Liver (tissue), 9 donors: ENCODE results near the gene TIAM1. TPM values are rescaled to one million over a fixed set of nuclear protein-coding genes. Genes with fewer than 3 reads are reported as not detected.

Experiments used
- DNase-seq: peaks from one replicate; pipeline ENCODE4 v3.0.0-alpha.2; 2017; ENCODE audit warnings: low spot score
- H3K27ac ChIP-seq, 2 donors: one replicate each; pipeline ENCODE4 v1.7.0; 2013; ENCODE audit warnings: inconsistent platforms in 2 of 2, low read length in 2 of 2, control low read depth in 1 of 2, low read depth in 1 of 2, mild to moderate bottlenecking in 1 of 2
- H3K27me3 ChIP-seq, 4 donors: one replicate each; pipeline versions ENCODE4 v1.6.1 to v1.7.0; 2013; ENCODE audit warnings: low read length in 3 of 4, inconsistent platforms in 1 of 4, mild to moderate bottlenecking in 1 of 4, moderate library complexity in 1 of 4; ENCODE audit not compliant: control insufficient read depth in 4 of 4, insufficient read depth in 4 of 4
- H3K36me3 ChIP-seq, 4 donors: one replicate each; pipeline versions ENCODE4 v1.6.1 to v1.7.0; 2013; ENCODE audit warnings: low read length in 3 of 4, mild to moderate bottlenecking in 3 of 4, low read depth in 1 of 4, moderate library complexity in 1 of 4; ENCODE audit not compliant: control insufficient read depth in 4 of 4, insufficient read depth in 3 of 4
- H3K4me1 ChIP-seq, 4 donors: one replicate each; pipeline versions ENCODE4 v1.6.1 to v1.7.0; 2013; ENCODE audit warnings: low read length in 3 of 4, mild to moderate bottlenecking in 3 of 4, moderate library complexity in 1 of 4; ENCODE audit not compliant: control insufficient read depth in 4 of 4, insufficient read depth in 4 of 4
- H3K4me3 ChIP-seq, 3 donors: one replicate each; pipeline versions ENCODE4 v1.6.1 to v1.7.0; 2013; ENCODE audit warnings: low read length in 3 of 3, control low read depth in 1 of 3, low read depth in 1 of 3, mild to moderate bottlenecking in 1 of 3
- H3K9ac ChIP-seq, 2 donors: one replicate each; pipeline ENCODE4 v1.7.0; 2013; ENCODE audit warnings: low read length in 2 of 2, mild to moderate bottlenecking in 2 of 2, moderate library complexity in 2 of 2, control low read depth in 1 of 2, low read depth in 1 of 2
- H3K9me3 ChIP-seq, 4 donors: one replicate each; pipeline versions ENCODE4 v1.6.1 to v1.7.0; 2013; ENCODE audit warnings: low read length in 3 of 4; ENCODE audit not compliant: control insufficient read depth in 4 of 4
- ATF3 ChIP-seq: IDR thresholded peaks from 2 replicates; pipeline ENCODE4 v1.6.1; 2016; ENCODE audit warnings: antibody characterized with exemption
- CTCF ChIP-seq: fragments of 150-350 bp; IDR thresholded peaks from 2 replicates; pipeline ENCODE4 v1.5.1; 2017; ENCODE audit warnings: improper control_type of control experiment, low read depth, low read length; ENCODE audit not compliant: missing input control
- EGR1 ChIP-seq, 2 donors: IDR thresholded peaks; 2 replicates each; pipeline ENCODE4 v1.6.1; 2016 to 2018; ENCODE audit warnings: antibody characterized with exemption in 2 of 2, low read depth in 2 of 2
- FOXA1 ChIP-seq: IDR thresholded peaks from 2 replicates; pipeline ENCODE4 v1.6.1; 2016; ENCODE audit warnings: antibody characterized with exemption
- FOXA2 ChIP-seq: IDR thresholded peaks from 2 replicates; pipeline ENCODE4 v1.6.1; 2016; ENCODE audit warnings: antibody characterized with exemption
- GABPA ChIP-seq, 2 donors: IDR thresholded peaks in 1 of 2; conservative IDR thresholded peaks in 1 of 2; 2 replicates each; pipeline ENCODE4 v1.6.1; 2016; ENCODE audit warnings: antibody characterized with exemption in 2 of 2, mild to moderate bottlenecking in 1 of 2, moderate library complexity in 1 of 2
- HNF4A ChIP-seq, 2 donors: conservative IDR thresholded peaks; 2 replicates each; pipeline ENCODE4 v1.6.1; 2016; ENCODE audit warnings: antibody characterized with exemption in 2 of 2, mild to moderate bottlenecking in 2 of 2
- HNF4G ChIP-seq: IDR thresholded peaks from 2 replicates; pipeline ENCODE4 v1.6.1; 2016; ENCODE audit warnings: antibody characterized with exemption
- JUND ChIP-seq, 2 donors: IDR thresholded peaks; 2 replicates each; pipeline ENCODE4 v1.6.1; 2016; ENCODE audit warnings: antibody characterized with exemption in 2 of 2
- MAX ChIP-seq: IDR thresholded peaks from 2 replicates; pipeline ENCODE4 v1.6.1; 2016; ENCODE audit warnings: antibody characterized with exemption
- NR2F2 ChIP-seq: IDR thresholded peaks from 2 replicates; pipeline ENCODE4 v1.6.1; 2016; ENCODE audit warnings: antibody characterized with exemption
- RAD21 ChIP-seq, 2 donors: IDR thresholded peaks; 2 replicates each; pipeline ENCODE4 v1.6.1; 2016; ENCODE audit warnings: antibody characterized with exemption in 2 of 2, mild to moderate bottlenecking in 2 of 2
- REST ChIP-seq: IDR thresholded peaks from 2 replicates; pipeline ENCODE4 v1.6.1; 2016; ENCODE audit warnings: antibody characterized with exemption, mild to moderate bottlenecking
- RXRA ChIP-seq, 2 donors: IDR thresholded peaks; 2 replicates each; pipeline ENCODE4 v1.6.1; 2017 to 2018; ENCODE audit warnings: antibody characterized with exemption in 2 of 2, mild to moderate bottlenecking in 1 of 2
- SP1 ChIP-seq: IDR thresholded peaks from 2 replicates; pipeline ENCODE4 v1.6.1; 2018; ENCODE audit warnings: antibody characterized with exemption, mild to moderate bottlenecking
- TAF1 ChIP-seq: conservative IDR thresholded peaks from 2 replicates; pipeline ENCODE4 v1.6.1; 2016; ENCODE audit warnings: antibody characterized with exemption, mild to moderate bottlenecking
- YY1 ChIP-seq: IDR thresholded peaks from 2 replicates; pipeline ENCODE4 v1.6.1; 2016; ENCODE audit warnings: antibody characterized with exemption, mild to moderate bottlenecking
- ZBTB33 ChIP-seq: IDR thresholded peaks from 2 replicates; pipeline ENCODE4 v1.6.1; 2016; ENCODE audit warnings: antibody characterized with exemption
- WGBS: extraction: QIAGEN DNeasy Blood & Tissue Kit; methylation state at CpG from one replicate; pipeline ENCODE4 v1.1.7; 2013; 5-methylcytosine and 5-hydroxymethylcytosine counted together
- polyA plus RNA-seq, 2 donors: library from polyadenylated mRNA; stranded (reverse) in 1 of 2; unstranded in 1 of 2; fragments of 200-250 nt in 1 of 2; fragments of >200 nt in 1 of 2; fragmentation: Nextera tagmentation in 1 of 2; extraction: Ambion mirVana in 1 of 2; gene quantifications; one replicate each; pipeline versions ENCODE4 v1.2.1 to v1.2.3, GENCODE V29; 2013 to 2015
- total RNA-seq, 2 donors: library from RNA; depleted of rRNA; stranded (reverse); fragments of >200 nt; gene quantifications; one replicate each; pipeline ENCODE4 v1.2.3, GENCODE V29; 2014
- donor health status: healthy.
- donor health status: healthy.
- donor health status: healthy.
- donor health status: healthy.
- donor health status: healthy.

TIAM1 gene
- total and polyA plus RNA-seq, 4 donors: 3.0 to 7.4 (median 4.8) TPM

- TF ChIP-seq FOXA1: no peak
- 79% methylated on average over 4 of the region's 4 CpGs for WGBS
- Histone ChIP-seq H3K27ac (no peak overlapping the region), H3K27me3 (no peaks in the 10 kb centered on the region), H3K4me1 (no peaks in the 10 kb centered on the region), H3K36me3 (peaks cover 0 to 5% (median 0%) of the 10 kb centered on the region in 4 donors), H3K4me3 (no peak overlapping the region), H3K9ac (no peak overlapping the region), H3K9me3 (peaks cover 0 to 2% (median 0%) of the 10 kb centered on the region in 4 donors)
- no peak for DNase-seq
Measured at GRCh38 chr21:31162827-31163226, 181.2 kb downstream of the TIAM1 start.

GRCh38 chr21:31162079-31162699, 181.9 kb downstream of the TIAM1 start:
- Histone ChIP-seq H3K27ac (no peak overlapping the region), H3K4me3 (no peak overlapping the region), H3K9ac (no peak overlapping the region), H3K36me3 (peaks cover 0 to 5% (median 0%) of the 10 kb centered on the region in 4 donors), H3K27me3 (no peaks in the 10 kb centered on the region), H3K4me1 (no peaks in the 10 kb centered on the region), H3K9me3 (peaks cover 0 to 3% (median 1%) of the 10 kb centered on the region in 4 donors)
- no peak for DNase-seq
- TF ChIP-seq SP1: no peak
- no peak for TF ChIP-seq EGR1 (IDR thresholded peaks at IDR 0.05; ENCODE audit: low read depth in 2 of 2)
- TF ChIP-seq RXRA (IDR thresholded peaks at IDR 0.05): no peak
- TF ChIP-seq TAF1: no peak
- no peak for TF ChIP-seq JUND (IDR thresholded peaks at IDR 0.05)
- no peak for TF ChIP-seq REST
- no peak for TF ChIP-seq ZBTB33
- no peak for TF ChIP-seq ATF3
- TF ChIP-seq HNF4A (conservative IDR thresholded peaks at IDR 0.05): no peak
- TF ChIP-seq CTCF: no peak
- no peak for TF ChIP-seq YY1
- no peak for TF ChIP-seq FOXA2
- TF ChIP-seq HNF4G: no peak
- TF ChIP-seq MAX: no peak
- TF ChIP-seq FOXA1: no peak
- no peak for TF ChIP-seq GABPA (IDR thresholded peaks at IDR 0.05 in 1 of 2, conservative IDR thresholded peaks at IDR 0.05 in 1 of 2)
- TF ChIP-seq RAD21 (IDR thresholded peaks at IDR 0.05): no peak
- no peak for TF ChIP-seq NR2F2
- 87% methylated on average over 4 of the region's 4 CpGs for WGBS
